ENCODE measurements around the gene SPOCK1. TPM values are rescaled to one million over a fixed set of nuclear protein-coding genes. Genes with fewer than 3 reads are reported as not detected.

The SPOCK1 gene
- polyA plus RNA-seq, 2 of the 4 experiments (the other 2 are of a cell fraction) = 28.9 to 40.8 TPM

DNA sequence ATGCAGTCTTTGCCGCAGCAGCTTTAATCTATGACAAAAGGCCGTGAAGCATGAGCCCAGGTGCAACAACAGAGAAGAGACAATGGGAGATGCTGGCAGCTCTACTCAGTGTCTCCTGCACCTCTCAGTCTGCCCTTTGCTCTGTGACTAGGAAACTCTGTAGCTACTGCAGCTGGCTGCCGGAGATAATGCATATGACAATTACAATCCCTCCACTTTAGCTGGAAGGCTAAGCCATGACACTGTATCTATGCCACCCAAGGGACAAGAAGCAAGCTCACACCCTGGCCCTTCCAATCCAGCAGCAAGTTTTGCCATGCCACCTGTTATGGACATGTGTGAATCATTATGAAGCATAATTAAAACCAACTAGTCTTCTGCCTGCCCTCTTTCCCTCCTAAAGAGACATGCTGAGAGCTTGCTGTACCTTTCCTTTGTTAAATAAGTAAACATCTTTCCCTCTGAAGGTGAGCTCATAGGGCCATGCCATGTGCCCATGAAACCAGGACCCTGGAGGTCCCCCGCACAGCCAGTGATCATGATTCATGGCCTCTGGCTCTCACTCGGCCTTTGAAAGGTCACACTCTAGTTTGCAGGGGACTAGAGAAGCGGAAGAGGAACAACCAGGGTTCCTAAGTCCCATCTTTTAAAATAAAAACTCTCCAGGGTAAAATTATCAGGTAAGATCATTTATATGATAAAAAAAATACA lies 219.4 kb downstream of the SPOCK1 start (continued):
- TF ChIP-seq, protein P1, sequence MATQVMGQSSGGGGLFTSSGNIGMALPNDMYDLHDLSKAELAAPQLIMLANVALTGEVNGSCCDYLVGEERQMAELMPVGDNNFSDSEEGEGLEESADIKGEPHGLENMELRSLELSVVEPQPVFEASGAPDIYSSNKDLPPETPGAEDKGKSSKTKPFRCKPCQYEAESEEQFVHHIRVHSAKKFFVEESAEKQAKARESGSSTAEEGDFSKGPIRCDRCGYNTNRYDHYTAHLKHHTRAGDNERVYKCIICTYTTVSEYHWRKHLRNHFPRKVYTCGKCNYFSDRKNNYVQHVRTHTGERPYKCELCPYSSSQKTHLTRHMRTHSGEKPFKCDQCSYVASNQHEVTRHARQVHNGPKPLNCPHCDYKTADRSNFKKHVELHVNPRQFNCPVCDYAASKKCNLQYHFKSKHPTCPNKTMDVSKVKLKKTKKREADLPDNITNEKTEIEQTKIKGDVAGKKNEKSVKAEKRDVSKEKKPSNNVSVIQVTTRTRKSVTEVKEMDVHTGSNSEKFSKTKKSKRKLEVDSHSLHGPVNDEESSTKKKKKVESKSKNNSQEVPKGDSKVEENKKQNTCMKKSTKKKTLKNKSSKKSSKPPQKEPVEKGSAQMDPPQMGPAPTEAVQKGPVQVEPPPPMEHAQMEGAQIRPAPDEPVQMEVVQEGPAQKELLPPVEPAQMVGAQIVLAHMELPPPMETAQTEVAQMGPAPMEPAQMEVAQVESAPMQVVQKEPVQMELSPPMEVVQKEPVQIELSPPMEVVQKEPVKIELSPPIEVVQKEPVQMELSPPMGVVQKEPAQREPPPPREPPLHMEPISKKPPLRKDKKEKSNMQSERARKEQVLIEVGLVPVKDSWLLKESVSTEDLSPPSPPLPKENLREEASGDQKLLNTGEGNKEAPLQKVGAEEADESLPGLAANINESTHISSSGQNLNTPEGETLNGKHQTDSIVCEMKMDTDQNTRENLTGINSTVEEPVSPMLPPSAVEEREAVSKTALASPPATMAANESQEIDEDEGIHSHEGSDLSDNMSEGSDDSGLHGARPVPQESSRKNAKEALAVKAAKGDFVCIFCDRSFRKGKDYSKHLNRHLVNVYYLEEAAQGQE (IDR thresholded peaks at IDR 0.05) = no peak
- TF ChIP-seq KDM1A (IDR thresholded peaks at IDR 0.05; ENCODE audit: low read depth) (no peak), JUN (IDR thresholded peaks at IDR 0.05) (no peak), CHD4 (IDR thresholded peaks at IDR 0.05; ENCODE audit: borderline replicate concordance) (no peak), ZFP36 (IDR thresholded peaks at IDR 0.05; ENCODE audit: borderline replicate concordance, partially characterized antibody) (no peak), NR3C1 (IDR thresholded peaks at IDR 0.05) (no peak)

DNA sequence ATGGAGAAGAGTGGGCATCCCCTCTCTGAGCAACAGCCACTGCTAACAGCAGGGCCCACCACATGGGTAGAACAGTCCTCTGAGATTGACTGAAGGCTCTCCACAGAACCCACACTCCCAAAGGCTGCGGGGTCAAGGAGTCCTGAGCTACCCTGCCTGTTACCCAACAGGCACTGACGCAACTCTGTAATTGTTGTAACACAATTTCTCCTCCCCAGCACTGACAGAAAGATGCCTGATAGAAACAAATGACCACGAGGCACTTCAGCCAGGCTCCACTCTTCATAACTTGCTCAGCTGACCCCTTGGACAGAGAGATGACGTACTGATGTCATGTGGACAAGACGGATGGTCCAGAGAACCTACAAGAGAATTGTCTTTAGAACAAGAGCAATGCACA lies 220.7 kb downstream of the SPOCK1 start:
- H3K4me2 ChIP-seq = no peak overlapping the region
- ChIA-PET POLR2A (no interaction called here), CTCF (no interaction called here)
- TF ChIP-seq, protein P2, sequence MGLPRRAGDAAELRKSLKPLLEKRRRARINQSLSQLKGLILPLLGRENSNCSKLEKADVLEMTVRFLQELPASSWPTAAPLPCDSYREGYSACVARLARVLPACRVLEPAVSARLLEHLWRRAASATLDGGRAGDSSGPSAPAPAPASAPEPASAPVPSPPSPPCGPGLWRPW (IDR thresholded peaks at IDR 0.05) = no peak
- no peak for TF ChIP-seq TFCP2L1 (CRISPR knock-in tag; IDR thresholded peaks at IDR 0.05)
- no peak for TF ChIP-seq CHD2 (IDR thresholded peaks at IDR 0.05; ENCODE audit: low read length, partially characterized antibody)
- no peak for TF ChIP-seq TP53 (CRISPR knock-in tag; IDR thresholded peaks at IDR 0.05)
- no peak for TF ChIP-seq POLR2AphosphoS2 (conservative IDR thresholded peaks at IDR 0.05; ENCODE audit: low read length)
- TF ChIP-seq, protein P3, sequence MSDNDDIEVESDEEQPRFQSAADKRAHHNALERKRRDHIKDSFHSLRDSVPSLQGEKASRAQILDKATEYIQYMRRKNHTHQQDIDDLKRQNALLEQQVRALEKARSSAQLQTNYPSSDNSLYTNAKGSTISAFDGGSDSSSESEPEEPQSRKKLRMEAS (IDR thresholded peaks at IDR 0.05) = no peak
- no peak for TF ChIP-seq MAFK (IDR thresholded peaks at IDR 0.05; ENCODE audit: partially characterized antibody)
- TF ChIP-seq, protein P4, sequence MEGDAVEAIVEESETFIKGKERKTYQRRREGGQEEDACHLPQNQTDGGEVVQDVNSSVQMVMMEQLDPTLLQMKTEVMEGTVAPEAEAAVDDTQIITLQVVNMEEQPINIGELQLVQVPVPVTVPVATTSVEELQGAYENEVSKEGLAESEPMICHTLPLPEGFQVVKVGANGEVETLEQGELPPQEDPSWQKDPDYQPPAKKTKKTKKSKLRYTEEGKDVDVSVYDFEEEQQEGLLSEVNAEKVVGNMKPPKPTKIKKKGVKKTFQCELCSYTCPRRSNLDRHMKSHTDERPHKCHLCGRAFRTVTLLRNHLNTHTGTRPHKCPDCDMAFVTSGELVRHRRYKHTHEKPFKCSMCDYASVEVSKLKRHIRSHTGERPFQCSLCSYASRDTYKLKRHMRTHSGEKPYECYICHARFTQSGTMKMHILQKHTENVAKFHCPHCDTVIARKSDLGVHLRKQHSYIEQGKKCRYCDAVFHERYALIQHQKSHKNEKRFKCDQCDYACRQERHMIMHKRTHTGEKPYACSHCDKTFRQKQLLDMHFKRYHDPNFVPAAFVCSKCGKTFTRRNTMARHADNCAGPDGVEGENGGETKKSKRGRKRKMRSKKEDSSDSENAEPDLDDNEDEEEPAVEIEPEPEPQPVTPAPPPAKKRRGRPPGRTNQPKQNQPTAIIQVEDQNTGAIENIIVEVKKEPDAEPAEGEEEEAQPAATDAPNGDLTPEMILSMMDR (IDR thresholded peaks at IDR 0.05) = no peak
- no peak overlapping the region for H3K27ac ChIP-seq
- DNase-seq (ENCODE audit: low read depth in 1 of 2, low spot score in 1 of 2) = no peak
- WGBS (ENCODE audit: missing lambda C conversion rate) = 84% methylated on average over 5 of the region's 5 CpGs
- H3K9me3 ChIP-seq = no peaks in the 10 kb centered on the region
- H3K4me1 ChIP-seq = peaks cover 45% of the 10 kb centered on the region
- FAIRE-seq = no peak
- no peak for ATAC-seq
- no peak overlapping the region for H3K4me3 ChIP-seq

DNA sequence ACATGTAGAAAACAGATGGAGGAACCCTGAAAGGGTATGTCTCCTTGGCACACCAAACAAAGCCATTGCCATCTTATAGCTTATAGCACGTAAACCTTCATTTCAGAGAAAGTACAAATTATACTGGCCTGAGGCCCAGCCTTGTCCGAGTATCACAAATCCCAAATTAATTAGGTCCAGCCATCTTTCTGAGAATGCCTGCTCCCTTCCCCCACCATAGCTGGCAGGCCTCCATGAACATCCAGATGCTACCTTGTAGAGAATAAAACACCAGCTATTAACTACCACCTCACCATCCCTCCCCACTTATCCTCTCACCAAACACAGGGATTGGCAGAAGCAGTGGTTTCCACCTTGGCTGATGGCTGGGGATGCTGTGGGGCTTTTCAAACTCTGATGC lies 224.0 kb downstream of the SPOCK1 start:
- ChIA-PET CTCF (interaction anchor here (0.9 to 1.3 kb wide), 3 partner anchors 17 to 223 kb away, joined by 3 to 4 read pairs (median 4); no protein-coding TSS in a partner anchor), POLR2A (no interaction called here)
- FAIRE-seq = no peak
- no peak for DNase-seq (ENCODE audit: low read depth in 1 of 2, low spot score in 1 of 2)
- H3K4me3 ChIP-seq = no peak overlapping the region
- no peaks in the 10 kb centered on the region for H3K9me3 ChIP-seq
- peaks cover 29% of the 10 kb centered on the region for H3K4me1 ChIP-seq
- no peak for ATAC-seq
- no peak overlapping the region for H3K27ac ChIP-seq
- WGBS (ENCODE audit: missing lambda C conversion rate) = 93% methylated on average over 2 of the region's 2 CpGs
- H3K4me2 ChIP-seq = no peak overlapping the region
- TF ChIP-seq CHD2 (IDR thresholded peaks at IDR 0.05; ENCODE audit: low read length, partially characterized antibody) (no peak), SMC3 (IDR thresholded peaks at IDR 0.05) (no peak), NPAS2 (CRISPR knock-in tag; IDR thresholded peaks at IDR 0.05; ENCODE audit: borderline replicate concordance) (no peak), GATA3 (IDR thresholded peaks at IDR 0.05; ENCODE audit: borderline replicate concordance) (no peak), RCOR1 (IDR thresholded peaks at IDR 0.05; ENCODE audit: low read depth, low read length) (no peak), HOXA7 (CRISPR knock-in tag; IDR thresholded peaks at IDR 0.05) (no peak), RNF2 (IDR thresholded peaks at IDR 0.05; ENCODE audit: borderline replicate concordance, low read depth) (no peak), KDM5A (IDR thresholded peaks at IDR 0.05) (no peak), POLR2AphosphoS2 (conservative IDR thresholded peaks at IDR 0.05; ENCODE audit: low read length) (no peak), ZNF302 (CRISPR knock-in tag; IDR thresholded peaks at IDR 0.05) (no peak)
- TF ChIP-seq, protein P5, sequence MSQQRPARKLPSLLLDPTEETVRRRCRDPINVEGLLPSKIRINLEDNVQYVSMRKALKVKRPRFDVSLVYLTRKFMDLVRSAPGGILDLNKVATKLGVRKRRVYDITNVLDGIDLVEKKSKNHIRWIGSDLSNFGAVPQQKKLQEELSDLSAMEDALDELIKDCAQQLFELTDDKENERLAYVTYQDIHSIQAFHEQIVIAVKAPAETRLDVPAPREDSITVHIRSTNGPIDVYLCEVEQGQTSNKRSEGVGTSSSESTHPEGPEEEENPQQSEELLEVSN (IDR thresholded peaks at IDR 0.05; ENCODE audit: borderline replicate concordance, low read depth) = no peak
- TF ChIP-seq, protein P6, sequence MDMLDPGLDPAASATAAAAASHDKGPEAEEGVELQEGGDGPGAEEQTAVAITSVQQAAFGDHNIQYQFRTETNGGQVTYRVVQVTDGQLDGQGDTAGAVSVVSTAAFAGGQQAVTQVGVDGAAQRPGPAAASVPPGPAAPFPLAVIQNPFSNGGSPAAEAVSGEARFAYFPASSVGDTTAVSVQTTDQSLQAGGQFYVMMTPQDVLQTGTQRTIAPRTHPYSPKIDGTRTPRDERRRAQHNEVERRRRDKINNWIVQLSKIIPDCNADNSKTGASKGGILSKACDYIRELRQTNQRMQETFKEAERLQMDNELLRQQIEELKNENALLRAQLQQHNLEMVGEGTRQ (IDR thresholded peaks at IDR 0.05) = no peak
- TF ChIP-seq, protein P2 (IDR thresholded peaks at IDR 0.05) = no peak
